SK-N-MC (cell line): ENCODE results near the gene OR10H3.

Experiments used
- EZH2 ChIP-seq: fragments of 200-600 bp; sonication (generic); IDR thresholded peaks from one replicate; pipeline ENCODE4 v1.6.1; 2017; ENCODE audit warnings: antibody characterized with exemption
- FOXP2 ChIP-seq: optimal IDR thresholded peaks from 2 replicates; pipeline ENCODE3; 2011; ENCODE audit warnings: mild to moderate bottlenecking, moderate library complexity; ENCODE audit not compliant: insufficient read depth; ENCODE audit errors: extremely low read length, control extremely low read depth
- POLR2AphosphoS5 ChIP-seq: IDR thresholded peaks from 2 replicates; pipeline ENCODE4 v1.6.1; 2012; ENCODE audit warnings: mild to moderate bottlenecking, low read depth, low read length, borderline replicate concordance

- TF ChIP-seq POLR2AphosphoS5: no peak
- no peak for TF ChIP-seq EZH2
- TF ChIP-seq FOXP2: no peak
These were observed 42.1 kb downstream of the OR10H3 start for GRCh38 chr19:15779756-15780476.
